Measurements from ENCODE around the gene PDHA2.
"Not testable (repeated sequence)": the region's sequence is repeated elsewhere in the genome, so short reads cannot be mapped to it uniquely, and the experiment has no call there.

PDHA2 gene
- 0 reads per million in 2 experiments for total RNA-seq

GRCh38 chr4:95839891-95840290, at the start of gene PDHA2:
TSS of gene PDHA2 (plus strand) at chr4:95840093. CDS start at chr4:95840151, 58 bp downstream.
- no peak for DNase-seq (ENCODE audit: low read depth)

GRCh38 chr4:95798003-95798402, 41.9 kb upstream of the PDHA2 start:
- no peak for DNase-seq (ENCODE audit: low read depth)

GRCh38 chr4:95798727-95799126, 41.2 kb upstream of the PDHA2 start:
- DNase-seq (ENCODE audit: low read depth) = no peak

GRCh38 chr4:95821867-95822266, 18.0 kb upstream of the PDHA2 start:
- no peak for DNase-seq (ENCODE audit: low read depth)

GRCh38 chr4:95825546-95825945, 14.3 kb upstream of the PDHA2 start:
- DNase-seq (ENCODE audit: low read depth) = no peak

- DNase-seq (ENCODE audit: low read depth) = no peak
Observed at GRCh38 chr4:95830651-95831050, 9.2 kb upstream of the PDHA2 start.

- no peak for DNase-seq (ENCODE audit: low read depth)
Observed at GRCh38 chr4:95831166-95831565, 8.7 kb upstream of the PDHA2 start.

- no peak for DNase-seq (ENCODE audit: low read depth)
Observed at GRCh38 chr4:95833711-95834194, 6.1 kb upstream of the PDHA2 start.

GRCh38 chr4:95835672-95836071, 4.2 kb upstream of the PDHA2 start:
- no peak for DNase-seq (ENCODE audit: low read depth)

- no peak for DNase-seq (ENCODE audit: low read depth)
Observed at GRCh38 chr4:95838192-95838591, 1.7 kb upstream of the PDHA2 start.

- no peak for DNase-seq (ENCODE audit: low read depth)
Observed at GRCh38 chr4:95847908-95848460, 8.1 kb downstream of the PDHA2 start.

GRCh38 chr4:95850161-95850560, 10.3 kb downstream of the PDHA2 start:
- DNase-seq (ENCODE audit: low read depth) = no peak

- DNase-seq (ENCODE audit: low read depth) = no peak
Observed at GRCh38 chr4:95857761-95858160, 17.9 kb downstream of the PDHA2 start.

GRCh38 chr4:95867919-95868318, 28.0 kb downstream of the PDHA2 start:
- no peak for DNase-seq (ENCODE audit: low read depth)

- DNase-seq (ENCODE audit: low read depth) = not testable (repeated sequence)
Observed at GRCh38 chr4:95869414-95869813, 29.5 kb downstream of the PDHA2 start.

GRCh38 chr4:95869961-95870500, 30.1 kb downstream of the PDHA2 start:
- DNase-seq (ENCODE audit: low read depth) = no peak

- no peak for DNase-seq (ENCODE audit: low read depth)
Observed at GRCh38 chr4:95877636-95878035, 37.7 kb downstream of the PDHA2 start.

- no peak for DNase-seq (ENCODE audit: low read depth)
Observed at GRCh38 chr4:95887551-95887950, 47.7 kb downstream of the PDHA2 start.

- no peak for DNase-seq (ENCODE audit: low read depth)
Observed at GRCh38 chr4:95889662-95890061, 49.8 kb downstream of the PDHA2 start.
